Right lobe of liver (tissue), 6 donors: ENCODE results near the gene COA8. TPM values are rescaled to one million over a fixed set of nuclear protein-coding genes. Genes with fewer than 3 reads are reported as not detected.
A peak's percentile ranks its signal among the peaks of the same experiment; 100 is the strongest.

Source experiments
- ATAC-seq, 4 donors: fragments of 200-7000 bp; cut with Tn5 transposase; one replicate each; pipeline ENCODE4 v1.9.1; 2020; ENCODE audit warnings: mild to moderate bottlenecking in 4 of 4, moderate library complexity in 4 of 4
- DNase-seq, 3 donors: peaks; one replicate each; pipeline ENCODE4 v3.0.0-alpha.2; 2020
- H3K27ac ChIP-seq, 3 donors: fragments of 200-600 bp; one replicate each; pipeline ENCODE4 v1.8.0; 2022
- H3K27me3 ChIP-seq, 2 donors: fragments of 200-600 bp; one replicate each; pipeline ENCODE4 v1.8.0; 2022
- H3K36me3 ChIP-seq, 4 donors: fragments of 200-600 bp; sonication (generic) in 1 of 4; one replicate each; pipeline versions ENCODE4 v1.5.1 to v1.8.0; 2017 to 2022; ENCODE audit warnings: control low read depth in 1 of 4
- H3K4me1 ChIP-seq, 4 donors: fragments of 200-600 bp; sonication (generic) in 1 of 4; one replicate each; pipeline versions ENCODE4 v1.5.1 to v1.8.0; 2017 to 2022; ENCODE audit warnings: control low read depth in 1 of 4
- H3K4me3 ChIP-seq, 3 donors: fragments of 200-600 bp; one replicate each; pipeline ENCODE4 v1.8.0; 2022
- H3K9me3 ChIP-seq, 4 donors: fragments of 200-600 bp; sonication (generic) in 1 of 4; one replicate each; pipeline versions ENCODE4 v1.5.1 to v1.8.0; 2017 to 2022; ENCODE audit warnings: control low read depth in 1 of 4
- POLR2A ChIP-seq: fragments of 450-650 bp; IDR thresholded peaks from one replicate; pipeline ENCODE4 v1.6.1; 2017; ENCODE audit warnings: antibody characterized with exemption, mild to moderate bottlenecking
- WGBS: methylation state at CpG from one replicate; pipeline ENCODE4 v1.1.6; 2018; ENCODE audit warnings: low coverage, low lambda C conversion rate; ENCODE audit not compliant: insufficient coverage; ENCODE audit errors: missing lambda C conversion rate; 5-methylcytosine and 5-hydroxymethylcytosine counted together
- intact Hi-C, 2 donors: fragments of 100-400 bp; cut with DNase I; formaldehyde crosslinking; loops; one replicate each; pipeline versions ENCODE4 v1.11.2 to v1.14.1; 2022
- total RNA-seq, 6 experiments: library from RNA; depleted of rRNA in 2 of 6; stranded (reverse); fragments of >200 nt in 2 of 6; fragmentation: NEBNext Ultra II Directional in 3 of 6; extraction: Animal tissue kit (Norgen Biotek cat#: 25700) in 3 of 6; gene quantifications; one replicate each; pipeline versions ENCODE4 v1.1.0 to v1.2.4, GENCODE V29; 2016 to 2023
- TF ChIP-seq, protein P1 (sequence below), 4 donors: fragments of 200-600 bp in 3 of 4; fragments of 450-650 bp in 1 of 4; IDR thresholded peaks; one replicate each; pipeline versions ENCODE4 v1.5.1 to v1.8.0; 2016 to 2022; ENCODE audit warnings: antibody characterized with exemption in 4 of 4, mild to moderate bottlenecking in 2 of 4
- donor health status: DM: no; HTN: yes; CAD: no.
- donor health status: DM: no; HTN: no; CAD: no.
- donor health status: DM: no; HTN: no; CAD: no.
- donor health status: DM: no; HTN: yes; CAD: no.
- donor health status: DM: no; HTN: yes; CAD: no.

COA8 gene
- total RNA-seq, 6 experiments from 2014 or later: 7.5 to 17.7 (median 14.9) TPM

DNA sequence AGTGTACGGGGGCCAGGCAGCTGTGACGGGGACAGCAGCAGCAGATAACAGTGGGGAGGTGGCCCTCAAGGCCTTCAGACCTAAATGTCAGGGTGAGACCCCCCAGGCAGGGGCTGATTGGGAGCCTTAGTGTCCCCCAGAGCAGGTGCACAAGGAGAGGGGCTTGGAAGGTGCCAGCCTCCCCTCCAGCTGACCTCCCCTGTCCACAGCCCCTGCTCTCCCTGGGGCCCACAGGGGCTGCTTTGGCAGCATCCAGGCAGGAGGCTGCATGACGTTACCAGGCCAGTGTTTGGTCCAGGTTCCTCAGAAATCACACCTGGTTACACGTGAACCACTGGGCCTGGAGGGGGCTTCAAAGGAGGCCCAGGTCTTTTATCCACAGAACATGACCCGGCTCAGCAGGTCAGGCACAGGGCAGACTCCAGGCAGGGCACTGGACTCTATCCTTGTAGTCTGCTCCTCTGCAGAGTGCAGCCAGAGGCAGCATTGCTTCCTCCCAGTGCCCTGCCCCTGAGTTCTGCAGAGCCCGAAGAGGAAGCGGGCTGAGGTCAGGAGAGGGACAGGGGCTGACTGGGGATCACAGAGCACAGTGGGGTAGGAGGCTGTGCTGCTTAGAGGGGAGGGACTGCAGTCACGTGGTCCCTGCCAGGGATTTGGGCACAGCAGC, 36.4 kb upstream of the COA8 start:
- DNase-seq (peak in 1 of 3 donors; percentile 24), ATAC-seq (peak in 2 of 4 donors; percentile 5 to 20)
- WGBS: 53% methylated on average over 3 of the region's 8 CpGs
- peaks cover 0 to 44% (median 13%) of the 10 kb centered on the region in 4 donors for H3K4me1 ChIP-seq
- TF ChIP-seq POLR2A: no peak
- TF ChIP-seq, protein P1, sequence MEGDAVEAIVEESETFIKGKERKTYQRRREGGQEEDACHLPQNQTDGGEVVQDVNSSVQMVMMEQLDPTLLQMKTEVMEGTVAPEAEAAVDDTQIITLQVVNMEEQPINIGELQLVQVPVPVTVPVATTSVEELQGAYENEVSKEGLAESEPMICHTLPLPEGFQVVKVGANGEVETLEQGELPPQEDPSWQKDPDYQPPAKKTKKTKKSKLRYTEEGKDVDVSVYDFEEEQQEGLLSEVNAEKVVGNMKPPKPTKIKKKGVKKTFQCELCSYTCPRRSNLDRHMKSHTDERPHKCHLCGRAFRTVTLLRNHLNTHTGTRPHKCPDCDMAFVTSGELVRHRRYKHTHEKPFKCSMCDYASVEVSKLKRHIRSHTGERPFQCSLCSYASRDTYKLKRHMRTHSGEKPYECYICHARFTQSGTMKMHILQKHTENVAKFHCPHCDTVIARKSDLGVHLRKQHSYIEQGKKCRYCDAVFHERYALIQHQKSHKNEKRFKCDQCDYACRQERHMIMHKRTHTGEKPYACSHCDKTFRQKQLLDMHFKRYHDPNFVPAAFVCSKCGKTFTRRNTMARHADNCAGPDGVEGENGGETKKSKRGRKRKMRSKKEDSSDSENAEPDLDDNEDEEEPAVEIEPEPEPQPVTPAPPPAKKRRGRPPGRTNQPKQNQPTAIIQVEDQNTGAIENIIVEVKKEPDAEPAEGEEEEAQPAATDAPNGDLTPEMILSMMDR (IDR thresholded peaks at IDR 0.05): no peak
- H3K27ac ChIP-seq: no peak overlapping the region
- H3K36me3 ChIP-seq: no peaks in the 10 kb centered on the region
- H3K27me3 ChIP-seq: peaks cover 0 to 7% of the 10 kb centered on the region in 2 donors
- no peaks in the 10 kb centered on the region for H3K9me3 ChIP-seq
- intact Hi-C loops: no loop called here
- H3K4me3 ChIP-seq: no peak overlapping the region

DNA sequence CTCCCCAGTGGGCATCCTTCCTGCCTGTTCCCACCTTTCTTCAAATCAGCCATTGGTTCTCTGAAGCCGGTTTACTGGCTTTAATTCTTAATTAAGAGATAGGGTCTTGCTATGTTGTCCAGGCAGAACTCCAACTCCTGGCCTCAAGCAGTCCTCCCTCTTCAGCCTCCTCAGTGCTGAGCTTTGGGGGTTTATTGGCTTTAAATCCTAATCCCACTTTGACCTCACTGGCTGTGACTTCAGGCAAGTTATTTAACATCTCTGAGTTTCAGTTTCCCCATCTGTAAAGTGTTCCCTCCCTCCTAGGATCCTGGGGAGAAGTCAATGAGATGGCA, 35.9 kb upstream of the COA8 start:
- no CpG with 5 or more reads among the region's 1 CpG for WGBS
- Histone ChIP-seq H3K9me3 (no peaks in the 10 kb centered on the region), H3K27ac (no peak overlapping the region), H3K27me3 (peaks cover 0 to 4% of the 10 kb centered on the region in 2 donors), H3K36me3 (no peaks in the 10 kb centered on the region), H3K4me3 (no peak overlapping the region), H3K4me1 (peaks cover 0 to 42% (median 13%) of the 10 kb centered on the region in 4 donors)
- DNase-seq: no peak
- ATAC-seq: no peak
- intact Hi-C loops: no loop called here
- TF ChIP-seq, protein P1 (IDR thresholded peaks at IDR 0.05): no peak
- TF ChIP-seq POLR2A: no peak

DNA sequence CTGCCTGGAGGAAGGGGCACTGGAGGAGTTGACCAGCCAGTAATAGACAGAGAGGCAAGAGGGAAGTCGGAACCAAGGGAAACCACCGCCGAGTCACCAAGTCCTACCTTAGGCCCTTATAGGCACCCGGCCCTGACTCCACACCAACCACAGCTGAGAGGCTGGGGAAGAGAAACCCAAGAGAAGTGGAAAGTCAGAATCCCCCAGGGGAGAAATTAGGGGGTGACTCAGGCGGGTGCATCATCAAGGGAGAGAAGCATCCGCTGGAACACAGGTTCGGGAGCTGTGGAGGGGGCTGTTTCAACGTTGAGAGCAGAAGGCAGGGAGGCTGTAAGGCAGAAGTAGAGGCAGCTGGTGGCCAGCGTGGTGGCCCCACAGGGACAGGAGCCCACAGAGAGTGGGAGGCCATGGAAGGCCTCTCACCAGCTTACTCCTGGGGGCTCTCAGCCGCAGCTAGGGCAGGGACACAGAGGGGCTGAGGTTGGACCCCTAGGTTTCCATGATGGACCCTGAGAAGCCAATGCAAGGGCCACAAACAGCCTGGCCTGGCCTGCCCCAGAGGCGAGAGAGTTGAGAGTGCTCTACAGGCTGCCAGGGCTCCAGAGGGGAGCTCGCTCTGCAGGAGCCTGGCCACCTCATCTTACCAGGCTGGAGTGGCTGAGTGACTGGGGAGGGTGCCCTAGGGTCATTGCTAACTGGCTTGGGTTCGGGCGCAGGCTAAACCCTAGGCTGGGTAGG, 35.2 kb upstream of the COA8 start:
- intact Hi-C loops: no loop called here
- no peaks in the 10 kb centered on the region for H3K27me3 ChIP-seq
- no peak overlapping the region for H3K4me3 ChIP-seq
- 72% methylated on average over 9 of the region's 14 CpGs for WGBS
- TF ChIP-seq, protein P1 (IDR thresholded peaks at IDR 0.05): no peak
- peaks cover 0 to 38% (median 13%) of the 10 kb centered on the region in 4 donors for H3K4me1 ChIP-seq
- H3K36me3 ChIP-seq: no peaks in the 10 kb centered on the region
- DNase-seq (no peak), ATAC-seq (no peak)
- H3K27ac ChIP-seq: peak overlapping the region in 1 of 3 donors; percentile 62
- no peaks in the 10 kb centered on the region for H3K9me3 ChIP-seq

DNA sequence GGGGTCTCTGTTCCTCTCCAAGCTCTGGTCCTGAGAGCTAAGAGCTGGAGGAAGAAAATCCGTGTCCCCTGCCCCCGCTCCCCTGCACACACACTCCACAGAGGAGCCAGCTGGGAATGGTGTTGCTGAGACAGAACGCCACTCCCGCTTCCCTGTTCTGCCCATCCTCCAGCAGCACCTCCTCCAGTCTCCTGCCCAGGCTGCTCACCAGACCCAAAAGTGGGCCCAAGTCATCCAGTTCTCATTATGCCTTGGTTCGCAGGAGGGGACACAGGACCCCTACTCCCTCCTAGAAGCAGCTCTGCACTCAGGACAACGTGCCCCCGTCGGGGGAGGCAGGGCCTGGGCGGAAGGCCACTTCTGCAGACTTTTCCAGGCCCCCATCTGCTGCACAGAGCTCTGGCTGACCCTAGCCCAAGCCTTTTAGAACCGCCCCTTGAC, 34.6 kb upstream of the COA8 start:
- 15% methylated on average over 4 of the region's 10 CpGs for WGBS
- Histone ChIP-seq H3K9me3 (no peaks in the 10 kb centered on the region), H3K4me3 (peak overlapping the region; percentile 87 to 99 (median 98)), H3K27me3 (no peaks in the 10 kb centered on the region), H3K36me3 (no peaks in the 10 kb centered on the region), H3K4me1 (peaks cover 0 to 32% (median 13%) of the 10 kb centered on the region in 4 donors), H3K27ac (peak overlapping the region; percentile 62 to 91 (median 90))
- intact Hi-C loops: no loop called here
- DNase-seq: no peak
- ATAC-seq: peak; percentile 7 to 26 (median 16)
- no peak for TF ChIP-seq POLR2A
- TF ChIP-seq, protein P1 (IDR thresholded peaks at IDR 0.05): no peak
